HEK293T (cell line): ENCODE measurements around the gene RGSL1.

Experiments used
- CTCF ChIA-PET: fragments of 350-600 bp; formaldehyde crosslinking; extraction: SDS; loops from one replicate; lab custom pipeline; 2021; ENCODE audit warnings: antibody characterized with exemption, inconsistent platforms; lab: Yijun Ruan, JAX
- POLR2A ChIA-PET: fragments of 350-600 bp; formaldehyde crosslinking; extraction: SDS; loops from one replicate; lab custom pipeline; 2020; ENCODE audit warnings: antibody characterized with exemption, inconsistent platforms; lab: Yijun Ruan, JAX
- DNase-seq: peaks from one replicate; pipeline ENCODE4 v3.0.0; 2012; ENCODE audit warnings: mixed read lengths; ENCODE audit errors: extremely low spot score
- ARNT ChIP-seq: fragments of 450-650 bp; IDR thresholded peaks from 2 replicates; pipeline ENCODE4 v1.6.1; 2017; ENCODE audit warnings: mild to moderate bottlenecking
- BHLHE40 ChIP-seq: fragments of 450-650 bp; IDR thresholded peaks from 2 replicates; pipeline ENCODE4 v1.6.1; 2016; ENCODE audit warnings: mild to moderate bottlenecking, moderate library complexity, borderline replicate concordance
- CTBP1 ChIP-seq: fragments of 450-650 bp; IDR thresholded peaks from 2 replicates; pipeline ENCODE4 v1.6.1; 2016; ENCODE audit warnings: borderline replicate concordance
- ELF4 ChIP-seq: fragments of 450-650 bp; IDR thresholded peaks from 2 replicates; pipeline ENCODE4 v1.6.1; 2017; ENCODE audit warnings: antibody characterized with exemption
- FOXA1 ChIP-seq: fragments of 450-650 bp; IDR thresholded peaks from 2 replicates; pipeline ENCODE4 v1.6.1; 2016; ENCODE audit warnings: mild to moderate bottlenecking
- FOXK2 ChIP-seq: fragments of 450-650 bp; IDR thresholded peaks from 2 replicates; pipeline ENCODE4 v1.6.1; 2016; ENCODE audit warnings: mild to moderate bottlenecking
- FOXM1 ChIP-seq: fragments of 450-650 bp; IDR thresholded peaks from 2 replicates; pipeline ENCODE4 v1.6.1; 2017; ENCODE audit warnings: mild to moderate bottlenecking, borderline replicate concordance
- HDGF ChIP-seq: fragments of 450-650 bp; IDR thresholded peaks from 2 replicates; pipeline ENCODE4 v1.6.1; 2017; ENCODE audit warnings: antibody characterized with exemption, borderline replicate concordance
- L3MBTL2 ChIP-seq: fragments of 450-650 bp; conservative IDR thresholded peaks from 2 replicates; pipeline ENCODE4 v1.6.1; 2016; ENCODE audit warnings: mild to moderate bottlenecking
- LEF1 ChIP-seq: fragments of 450-650 bp; IDR thresholded peaks from 2 replicates; pipeline ENCODE4 v1.6.1; 2017; ENCODE audit warnings: mild to moderate bottlenecking, borderline replicate concordance
- NFRKB ChIP-seq: fragments of 450-650 bp; IDR thresholded peaks from 2 replicates; pipeline ENCODE4 v1.6.1; 2016; ENCODE audit warnings: mild to moderate bottlenecking, moderate library complexity
- PKNOX1 ChIP-seq: fragments of 450-650 bp; IDR thresholded peaks from 2 replicates; pipeline ENCODE4 v1.6.1; 2016
- SP1 ChIP-seq: fragments of 450-650 bp; IDR thresholded peaks from 2 replicates; pipeline ENCODE4 v1.6.1; 2017
- SUZ12 ChIP-seq: fragments of 450-650 bp; IDR thresholded peaks from 2 replicates; pipeline ENCODE4 v1.6.1; 2016; ENCODE audit warnings: mild to moderate bottlenecking
- TARDBP ChIP-seq: fragments of 450-650 bp; IDR thresholded peaks from 2 replicates; pipeline ENCODE4 v1.6.1; 2016
- ZNF384 ChIP-seq: fragments of 450-650 bp; IDR thresholded peaks from 2 replicates; pipeline ENCODE4 v1.6.1; 2016

Gene RGSL1

GRCh38 chr1:182460550-182460951, 10.6 kb downstream of the RGSL1 start:
- DNase-seq, result no peak
- TF ChIP-seq SUZ12 (no peak), NFRKB (no peak), FOXK2 (no peak), SP1 (no peak)
- CTCF ChIA-PET, result no interaction called here
- POLR2A ChIA-PET, result no interaction called here

GRCh38 chr1:182473556-182473955, 23.6 kb downstream of the RGSL1 start:
- ChIA-PET POLR2A (no interaction called here), CTCF (interaction anchor here (0.6 kb wide), 1 partner anchor 131 kb away, joined by 3 read pairs; no protein-coding TSS in a partner anchor)
- no peak for DNase-seq
- no peak for TF ChIP-seq LEF1
- no peak for TF ChIP-seq SUZ12
- no peak for TF ChIP-seq HDGF
- no peak for TF ChIP-seq BHLHE40
- TF ChIP-seq L3MBTL2, result no peak
- no peak for TF ChIP-seq TARDBP
- no peak for TF ChIP-seq SP1
- no peak for TF ChIP-seq FOXA1
- TF ChIP-seq NFRKB, result no peak
- TF ChIP-seq FOXK2, result no peak
- no peak for TF ChIP-seq CTBP1
- no peak for TF ChIP-seq PKNOX1
- TF ChIP-seq FOXM1, result no peak
- TF ChIP-seq ELF4, result no peak
- no peak for TF ChIP-seq ARNT
- TF ChIP-seq ZNF384, result no peak

GRCh38 chr1:182476625-182477024, 26.7 kb downstream of the RGSL1 start:
- no peak for DNase-seq
- TF ChIP-seq LEF1 (no peak), FOXA1 (no peak), HDGF (no peak), SUZ12 (no peak), ARNT (no peak), NFRKB (no peak), L3MBTL2 (no peak), FOXM1 (no peak), ZNF384 (no peak), SP1 (no peak), PKNOX1 (no peak), CTBP1 (no peak), TARDBP (no peak), BHLHE40 (no peak), FOXK2 (no peak), ELF4 (no peak)
- CTCF ChIA-PET, result interaction anchor here (1.1 kb wide), 1 partner anchor 395 kb away, joined by 3 read pairs; no protein-coding TSS in a partner anchor
- POLR2A ChIA-PET, result no interaction called here

GRCh38 chr1:182478238-182478637, 28.3 kb downstream of the RGSL1 start:
- TF ChIP-seq CTBP1 (no peak), SUZ12 (no peak), FOXA1 (no peak), ZNF384 (no peak), SP1 (no peak)
- POLR2A ChIA-PET, result no interaction called here
- CTCF ChIA-PET, result no interaction called here
- DNase-seq, result no peak

- CTCF ChIA-PET, result interaction anchor here (1.5 kb wide), 1 partner anchor 111 kb away, joined by 3 read pairs; no protein-coding TSS in a partner anchor
- POLR2A ChIA-PET, result no interaction called here
- TF ChIP-seq L3MBTL2 (no peak), HDGF (no peak), ZNF384 (no peak), FOXA1 (no peak), ELF4 (no peak), ARNT (no peak), PKNOX1 (no peak), FOXM1 (no peak), NFRKB (no peak), TARDBP (no peak), CTBP1 (no peak), FOXK2 (no peak), BHLHE40 (no peak), SUZ12 (no peak), SP1 (no peak), LEF1 (no peak)
- no peak for DNase-seq
Observed at GRCh38 chr1:182484067-182484466, 34.1 kb downstream of the RGSL1 start.

GRCh38 chr1:182484531-182485257, 34.7 kb downstream of the RGSL1 start:
- CTCF ChIA-PET, result interaction anchor here (1.5 kb wide), 1 partner anchor 111 kb away, joined by 3 read pairs; no protein-coding TSS in a partner anchor
- no peak for TF ChIP-seq FOXK2
- TF ChIP-seq BHLHE40, result no peak
- TF ChIP-seq FOXA1, result no peak
- no peak for TF ChIP-seq PKNOX1
- TF ChIP-seq ARNT, result no peak
- no peak for TF ChIP-seq ZNF384
- TF ChIP-seq HDGF, result no peak
- TF ChIP-seq CTBP1, result no peak
- no peak for TF ChIP-seq SP1
- no peak for TF ChIP-seq SUZ12
- no peak for TF ChIP-seq L3MBTL2
- no peak for TF ChIP-seq FOXM1
- TF ChIP-seq LEF1, result no peak
- DNase-seq, result peak; percentile 58
- POLR2A ChIA-PET, result no interaction called here
